Tibial nerve (tissue), 4 donors: ENCODE results near the gene NUAK2. TPM values are rescaled to one million over a fixed set of nuclear protein-coding genes. Genes with fewer than 3 reads are reported as not detected.
A peak's percentile ranks its signal among the peaks of the same experiment; 100 is the strongest.

ENCODE experiments used
- DNase-seq, 2 donors: peaks; one replicate each; pipeline ENCODE4 v3.0.0-alpha.2; 2019; ENCODE audit warnings: low spot score in 2 of 2
- H3K27ac ChIP-seq, 4 donors: fragments of 200-600 bp; sonication (generic) in 3 of 4; one replicate each; pipeline ENCODE4 v1.5.1; 2017 to 2019; ENCODE audit warnings: mild to moderate bottlenecking in 1 of 4
- H3K27me3 ChIP-seq, 2 donors: fragments of 200-600 bp; sonication (generic) in 1 of 2; one replicate each; pipeline versions ENCODE4 v1.5.1 to v1.6.0; 2017 to 2019
- H3K36me3 ChIP-seq, 3 donors: fragments of 200-600 bp; sonication (generic); one replicate each; pipeline ENCODE4 v1.5.1; 2018 to 2019
- H3K4me1 ChIP-seq, 4 donors: fragments of 200-600 bp; sonication (generic) in 3 of 4; one replicate each; pipeline ENCODE4 v1.5.1; 2017 to 2019
- H3K4me3 ChIP-seq, 4 donors: fragments of 200-600 bp; sonication (generic) in 3 of 4; one replicate each; pipeline ENCODE4 v1.5.1; 2017 to 2019; ENCODE audit warnings: mild to moderate bottlenecking in 1 of 4, moderate library complexity in 1 of 4
- H3K9me3 ChIP-seq, 4 donors: fragments of 200-600 bp; sonication (generic) in 3 of 4; one replicate each; pipeline ENCODE4 v1.5.1; 2017 to 2019
- CTCF ChIP-seq, 5 experiments: fragments of 200-600 bp in 3 of 5; fragments of 450-650 bp in 2 of 5; sonication (generic) in 3 of 5; IDR thresholded peaks; one replicate each; pipeline ENCODE4 v1.5.1; 2016 to 2019; ENCODE audit warnings: antibody characterized with exemption in 5 of 5, mild to moderate bottlenecking in 3 of 5, moderate library complexity in 2 of 5
- EP300 ChIP-seq, 2 donors: sonication (generic); formaldehyde crosslinking; IDR thresholded peaks; one replicate each; pipeline ENCODE4 v1.6.1; 2017; ENCODE audit warnings: antibody characterized with exemption in 2 of 2, mild to moderate bottlenecking in 1 of 2
- POLR2A ChIP-seq, 2 donors: fragments of 450-650 bp; IDR thresholded peaks; one replicate each; pipeline ENCODE4 v1.6.1; 2017; ENCODE audit warnings: antibody characterized with exemption in 2 of 2, mild to moderate bottlenecking in 2 of 2, moderate library complexity in 2 of 2
- WGBS, 2 donors: methylation state at CpG; one replicate each; pipeline ENCODE4 v1.1.5; 2018; 5-methylcytosine and 5-hydroxymethylcytosine counted together
- total RNA-seq, 4 donors: library from RNA; depleted of rRNA; stranded (reverse); fragments of >200 nt; gene quantifications; one replicate each; pipeline ENCODE4 v1.1.0, GENCODE V29; 2016

Gene NUAK2
- total RNA-seq, 4 donors from 2014 or later, result 0.60 to 5.3 (median 2.7) TPM

- no peaks in the 10 kb centered on the region for H3K36me3 ChIP-seq
- peaks cover 0 to 58% of the 10 kb centered on the region in 2 donors for H3K27me3 ChIP-seq
- H3K4me3 ChIP-seq, result no peak overlapping the region
- 82 to 90% methylated on average over 11 of the region's 11 CpGs for WGBS, 2 donors
- peaks cover 0 to 16% (median 13%) of the 10 kb centered on the region in 4 donors for H3K4me1 ChIP-seq
- DNase-seq, result no peak
- no peak overlapping the region for H3K27ac ChIP-seq
- no peak for TF ChIP-seq EP300 (IDR thresholded peaks at IDR 0.05)
- no peaks in the 10 kb centered on the region for H3K9me3 ChIP-seq
These were observed 24.2 kb upstream of the NUAK2 start for GRCh38 chr1:205345761-205346160.

DNA sequence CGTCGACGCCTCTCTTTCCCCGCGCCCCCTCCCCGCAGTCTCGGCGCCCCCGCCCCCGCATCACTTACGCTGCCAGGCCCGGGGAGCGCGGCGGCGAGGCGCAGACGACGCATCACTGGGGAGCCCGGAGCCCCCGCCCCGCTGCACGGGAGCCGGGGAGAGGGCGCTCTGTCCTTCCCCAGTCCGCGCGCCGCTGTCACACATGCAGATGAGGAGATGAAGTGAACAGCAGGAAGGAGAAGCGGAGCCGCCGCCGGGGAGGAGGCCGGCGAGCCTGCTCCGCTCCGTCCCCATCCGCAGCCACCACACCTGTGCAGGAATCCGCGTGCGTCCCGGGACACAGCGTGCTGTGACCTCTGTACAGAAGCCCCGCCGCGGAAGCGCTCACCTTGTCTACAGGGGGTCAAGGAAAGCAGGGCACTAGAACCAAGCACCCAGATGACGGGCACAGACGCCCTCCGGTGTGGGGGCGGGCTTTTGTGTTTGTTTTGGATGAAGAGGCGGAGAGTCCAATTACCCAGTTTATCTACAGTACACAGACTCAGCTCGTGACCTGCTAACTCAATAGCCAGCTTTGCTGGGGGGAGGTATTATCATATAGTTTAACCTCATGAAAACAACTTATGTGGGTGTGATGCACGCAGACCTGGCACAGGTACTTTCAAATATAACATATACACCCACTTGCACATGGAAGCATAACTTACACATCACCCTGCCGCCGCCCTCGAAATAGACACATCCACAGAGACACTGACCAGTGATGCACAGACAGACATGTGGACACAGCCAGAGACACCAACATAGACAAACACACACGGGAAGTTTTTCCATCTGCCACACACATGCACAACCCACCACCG, 22.8 kb upstream of the NUAK2 start:
- Histone ChIP-seq H3K4me3 (peak overlapping the region in 3 of 4 donors; percentile 21 to 48 (median 40)), H3K4me1 (peaks cover 0 to 16% (median 13%) of the 10 kb centered on the region in 4 donors), H3K9me3 (no peaks in the 10 kb centered on the region), H3K27ac (no peak overlapping the region), H3K36me3 (no peaks in the 10 kb centered on the region), H3K27me3 (peaks cover 0 to 58% of the 10 kb centered on the region in 2 donors)
- DNase-seq, result no peak
- no peak for TF ChIP-seq POLR2A (IDR thresholded peaks at IDR 0.05)
- 17 to 45% methylated on average over 12 to 28 of the region's 59 CpGs for WGBS, 2 donors

DNA sequence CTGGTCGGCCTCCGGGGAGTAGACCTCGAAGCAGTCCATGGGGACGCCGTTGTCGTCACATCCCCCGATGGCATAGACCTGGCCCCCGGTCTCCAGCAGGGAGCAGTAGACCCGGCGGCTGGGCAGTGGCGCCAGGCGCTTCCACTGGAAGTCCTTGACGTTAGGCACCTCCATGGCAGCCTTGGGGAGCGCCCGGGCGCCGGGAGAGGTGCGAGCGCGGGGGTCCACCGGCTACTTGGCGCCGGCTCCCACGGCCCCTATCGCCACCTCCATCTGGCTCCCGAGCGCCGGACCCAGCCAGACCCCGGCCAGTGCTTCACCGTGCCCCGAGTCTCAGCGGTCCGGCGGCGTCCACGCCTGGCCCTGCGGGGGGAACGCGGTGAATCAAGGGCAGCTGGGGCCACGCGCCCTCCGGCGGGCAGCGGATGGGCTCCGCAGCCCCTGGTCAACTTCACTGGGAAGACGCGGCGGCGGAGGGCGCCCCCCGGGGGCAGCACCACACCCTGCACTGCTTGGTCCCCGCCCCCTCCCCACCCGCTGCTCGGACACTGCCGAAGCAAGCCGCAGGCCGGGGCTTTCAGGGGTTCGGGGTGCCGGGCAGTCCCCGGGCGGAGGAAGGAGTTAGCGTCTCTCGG, 22.0 kb upstream of the NUAK2 start:
- Histone ChIP-seq H3K27me3 (peaks cover 0 to 58% of the 10 kb centered on the region in 2 donors), H3K9me3 (no peaks in the 10 kb centered on the region), H3K36me3 (no peaks in the 10 kb centered on the region), H3K4me1 (peaks cover 0 to 16% (median 13%) of the 10 kb centered on the region in 4 donors), H3K4me3 (peak overlapping the region; percentile 5 to 48 (median 30)), H3K27ac (no peak overlapping the region)
- WGBS, 2 donors, result 5 to 26% methylated on average over 7 to 13 of the region's 63 CpGs
- TF ChIP-seq CTCF (IDR thresholded peaks at IDR 0.05) (peak in 1 of 5 experiments; percentile 12), EP300 (IDR thresholded peaks at IDR 0.05) (no peak), POLR2A (IDR thresholded peaks at IDR 0.05) (no peak)
- no peak for DNase-seq

GRCh38 chr1:205342986-205343385, 21.4 kb upstream of the NUAK2 start:
- Histone ChIP-seq H3K9me3 (no peaks in the 10 kb centered on the region), H3K4me1 (peaks cover 0 to 16% (median 13%) of the 10 kb centered on the region in 4 donors), H3K4me3 (no peak overlapping the region), H3K27me3 (peaks cover 0 to 53% of the 10 kb centered on the region in 2 donors), H3K27ac (no peak overlapping the region), H3K36me3 (no peaks in the 10 kb centered on the region)
- no peak for TF ChIP-seq EP300 (IDR thresholded peaks at IDR 0.05)
- no peak for TF ChIP-seq CTCF (IDR thresholded peaks at IDR 0.05)
- TF ChIP-seq POLR2A (IDR thresholded peaks at IDR 0.05), result no peak
- no peak for DNase-seq
- 66 to 79% methylated on average over 12 of the region's 12 CpGs for WGBS, 2 donors

DNA sequence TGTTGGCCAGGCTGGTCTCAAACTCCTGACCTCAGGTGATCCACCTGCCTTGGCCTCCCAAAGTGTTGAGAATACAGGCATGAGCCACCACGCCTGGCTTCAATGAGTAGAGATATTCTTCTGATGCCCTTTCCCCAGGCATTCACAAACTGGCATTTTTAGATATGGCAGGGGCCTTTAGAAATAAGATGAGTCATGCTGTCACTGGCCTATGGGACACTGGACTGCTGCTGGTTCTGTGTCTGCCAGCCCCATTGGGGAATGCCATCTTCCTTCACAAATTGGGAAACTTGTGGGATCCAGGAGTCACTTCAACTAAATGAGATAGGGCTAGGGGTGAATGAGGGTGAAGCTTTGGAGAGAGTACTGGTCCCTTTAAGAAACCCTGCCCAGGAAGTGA, 19.1 kb upstream of the NUAK2 start:
- no peaks in the 10 kb centered on the region for H3K36me3 ChIP-seq
- no peaks in the 10 kb centered on the region for H3K9me3 ChIP-seq
- no peak overlapping the region for H3K4me3 ChIP-seq
- 67 to 85% methylated on average over 1 of the region's 1 CpG for WGBS, 2 donors
- no peak overlapping the region for H3K27ac ChIP-seq
- no peak for TF ChIP-seq CTCF (IDR thresholded peaks at IDR 0.05)
- TF ChIP-seq POLR2A (IDR thresholded peaks at IDR 0.05), result no peak
- no peak for TF ChIP-seq EP300 (IDR thresholded peaks at IDR 0.05)
- no peak for DNase-seq
- peaks cover 0 to 16% (median 13%) of the 10 kb centered on the region in 4 donors for H3K4me1 ChIP-seq
- peaks cover 0 to 33% of the 10 kb centered on the region in 2 donors for H3K27me3 ChIP-seq

- peaks cover 0 to 16% (median 13%) of the 10 kb centered on the region in 4 donors for H3K4me1 ChIP-seq
- no peak for DNase-seq
- TF ChIP-seq POLR2A (IDR thresholded peaks at IDR 0.05) (no peak), EP300 (IDR thresholded peaks at IDR 0.05) (no peak), CTCF (IDR thresholded peaks at IDR 0.05) (no peak)
- no peaks in the 10 kb centered on the region for H3K9me3 ChIP-seq
- H3K36me3 ChIP-seq, result no peaks in the 10 kb centered on the region
- no peak overlapping the region for H3K27ac ChIP-seq
- no peak overlapping the region for H3K4me3 ChIP-seq
- WGBS, 2 donors, result 87 to 92% methylated on average over 4 of the region's 4 CpGs
- peaks cover 0 to 23% of the 10 kb centered on the region in 2 donors for H3K27me3 ChIP-seq
These were observed 18.2 kb upstream of the NUAK2 start for GRCh38 chr1:205339717-205340116.
